Type B pancreatic cell (in vitro differentiated cells): ENCODE data around the gene RETREG2. TPM values are rescaled to one million over a fixed set of nuclear protein-coding genes. Genes with fewer than 3 reads are reported as not detected.
A peak's percentile ranks its signal among the peaks of the same experiment; 100 is the strongest.

ENCODE experiments used
- DNase-seq: peaks from one replicate; pipeline ENCODE4 v3.0.0; 2021; ENCODE audit warnings: mixed read lengths; ENCODE audit not compliant: unreplicated experiment; ENCODE audit errors: extremely low spot score
- H3K27ac Mint-ChIP-seq: 2 replicates; pipeline ENCODE4 v1.8.0; 2021; ENCODE audit warnings: mild to moderate bottlenecking, mixed read lengths
- H3K27me3 Mint-ChIP-seq: 2 replicates; pipeline ENCODE4 v1.8.0; 2021; ENCODE audit warnings: mixed read lengths
- H3K36me3 Mint-ChIP-seq: 2 replicates; pipeline ENCODE4 v1.8.0; 2021; ENCODE audit warnings: mixed read lengths
- H3K4me1 Mint-ChIP-seq: one replicate; pipeline ENCODE4 v1.8.0; 2021; ENCODE audit warnings: mixed read lengths; ENCODE audit not compliant: unreplicated experiment
- H3K4me3 Mint-ChIP-seq: 2 replicates; pipeline ENCODE4 v1.8.0; 2021; ENCODE audit warnings: mild to moderate bottlenecking, mixed read lengths
- H3K9me3 Mint-ChIP-seq: 2 replicates; pipeline ENCODE4 v1.8.0; 2021; ENCODE audit warnings: mixed read lengths
- CTCF ChIP-seq: fragments of 200-600 bp; sonication (generic); conservative IDR thresholded peaks from 2 replicates; pipeline ENCODE4 v1.5.0; 2021; ENCODE audit warnings: antibody characterized with exemption, mild to moderate bottlenecking
- total RNA-seq: library from RNA; stranded (reverse); gene quantifications from 2 replicates; pipeline ENCODE4 v1.2.1, GENCODE V29; 2021; ENCODE audit warnings: low replicate concordance

The RETREG2 gene
- total RNA-seq, 1 donor from 2014 or later: 88.7 TPM

GRCh38 chr2:219174801-219175200 lies 3.3 kb upstream of the RETREG2 start:
- Mint-ChIP-seq H3K9me3 (no peaks in the 10 kb centered on the region), H3K27ac (peak overlapping the region; percentile 14), H3K4me1 (peaks cover 13% of the 10 kb centered on the region), H3K27me3 (no peaks in the 10 kb centered on the region), H3K36me3 (peaks cover 10% of the 10 kb centered on the region), H3K4me3 (no peak overlapping the region)
- DNase-seq: no peak
- TF ChIP-seq CTCF: no peak

GRCh38 chr2:219175486-219175885 lies 2.6 kb upstream of the RETREG2 start:
- no peak for TF ChIP-seq CTCF
- H3K36me3 Mint-ChIP-seq: peaks cover 10% of the 10 kb centered on the region
- no peaks in the 10 kb centered on the region for H3K27me3 Mint-ChIP-seq
- no peaks in the 10 kb centered on the region for H3K9me3 Mint-ChIP-seq
- DNase-seq: no peak
- peak overlapping the region; percentile 85 for H3K27ac Mint-ChIP-seq
- peak overlapping the region; percentile 96 for H3K4me3 Mint-ChIP-seq
- H3K4me1 Mint-ChIP-seq: peaks cover 13% of the 10 kb centered on the region

GRCh38 chr2:219175928-219176817 lies 1.9 kb upstream of the RETREG2 start:
- peaks cover 13% of the 10 kb centered on the region for H3K4me1 Mint-ChIP-seq
- peak overlapping the region; percentile 96 for H3K4me3 Mint-ChIP-seq
- peaks cover 17% of the 10 kb centered on the region for H3K36me3 Mint-ChIP-seq
- peak; percentile 34 for TF ChIP-seq CTCF
- no peaks in the 10 kb centered on the region for H3K9me3 Mint-ChIP-seq
- no peaks in the 10 kb centered on the region for H3K27me3 Mint-ChIP-seq
- peak; percentile 75 for DNase-seq
- H3K27ac Mint-ChIP-seq: peak overlapping the region; percentile 85

- DNase-seq: peak; percentile 87
- Mint-ChIP-seq H3K4me1 (peaks cover 13% of the 10 kb centered on the region), H3K27me3 (no peaks in the 10 kb centered on the region), H3K9me3 (no peaks in the 10 kb centered on the region), H3K27ac (peak within 1 kb of the TSS; percentile 99), H3K36me3 (peaks cover 11% of the 10 kb centered on the region), H3K4me3 (peak within 1 kb of the TSS; percentile 96)
- TF ChIP-seq CTCF: no peak
Observed at GRCh38 chr2:219176818-219177551, 1.1 kb upstream of the RETREG2 start, which contains the start of gene CNPPD1. TSS of gene CNPPD1 (minus strand) at chr2:219176925. CDS start at chr2:219176828, 97 bp downstream.

GRCh38 chr2:219178377-219179175 lies 501 bp downstream of the RETREG2 start:
- Mint-ChIP-seq H3K9me3 (no peaks in the 10 kb centered on the region), H3K4me3 (peak overlapping the region; percentile 95), H3K27me3 (no peaks in the 10 kb centered on the region), H3K27ac (peak overlapping the region; percentile 88), H3K36me3 (peaks cover 11% of the 10 kb centered on the region), H3K4me1 (peaks cover 13% of the 10 kb centered on the region)
- no peak for TF ChIP-seq CTCF
- peak; percentile 74 for DNase-seq
